GM12873 (cell line): Measurements from ENCODE around the gene ATPAF2.

ENCODE experiments used
- CTCF ChIP-seq: IDR thresholded peaks from 2 replicates; pipeline ENCODE4 v1.5.1; 2012; ENCODE audit warnings: low read depth, mild to moderate bottlenecking, moderate library complexity, low read length, control low read depth; ENCODE audit not compliant: insufficient read depth; ENCODE audit errors: missing control alignments

ATPAF2 gene

GRCh38 chr17:17985153-17985552 is 53.8 kb downstream of the ATPAF2 start:
- TF ChIP-seq CTCF, result no peak

GRCh38 chr17:17983776-17984175 is 55.2 kb downstream of the ATPAF2 start:
- TF ChIP-seq CTCF, result no peak

- no peak for TF ChIP-seq CTCF
Observed at GRCh38 chr17:17983376-17983775, 55.6 kb downstream of the ATPAF2 start.

- no peak for TF ChIP-seq CTCF
Observed at GRCh38 chr17:17982801-17983200, 56.2 kb downstream of the ATPAF2 start.

GRCh38 chr17:17981330-17981729 is 57.6 kb downstream of the ATPAF2 start:
- no peak for TF ChIP-seq CTCF

GRCh38 chr17:17979778-17980177 is 59.2 kb downstream of the ATPAF2 start:
- TF ChIP-seq CTCF, result no peak

- no peak for TF ChIP-seq CTCF
Observed at GRCh38 chr17:17978481-17979424, 60.2 kb downstream of the ATPAF2 start.
